HL-60 (cell line): ENCODE measurements around the gene OR5H2.

Experiments used
- DNase-seq, 2 experiments: peaks; one replicate each; pipeline ENCODE4 v3.0.0-alpha.2; 2010 to 2020; ENCODE audit warnings: low read depth in 1 of 2, low spot score in 1 of 2
- H3K27ac ChIP-seq: fragments of 250-450 bp; sonication (Bioruptor Pico); replicated peaks from 2 replicates; pipeline ENCODE4 v1.5.1; 2020; ENCODE audit warnings: mild to moderate bottlenecking, moderate library complexity
- H3K27me3 ChIP-seq: fragments of 250-450 bp; sonication (Bioruptor Pico); 2 replicates; pipeline ENCODE4 v1.5.1; 2021; ENCODE audit warnings: mild to moderate bottlenecking, moderate library complexity; ENCODE audit not compliant: insufficient read depth, poor library complexity, severe bottlenecking
- H3K4me3 ChIP-seq: replicated peaks from 2 replicates; pipeline ENCODE4 v1.5.1; 2011; ENCODE audit warnings: mild to moderate bottlenecking, control low read depth, low read length; ENCODE audit not compliant: insufficient read depth
- GABPA ChIP-seq: IDR thresholded peaks from 2 replicates; pipeline ENCODE4 v1.6.1; 2012; ENCODE audit warnings: low read depth
- POLR2AphosphoS5 ChIP-seq: IDR thresholded peaks from 2 replicates; pipeline ENCODE4 v1.6.1; 2012; ENCODE audit warnings: low read depth
- SPI1 ChIP-seq: IDR thresholded peaks from 2 replicates; pipeline ENCODE4 v1.6.1; 2012; ENCODE audit warnings: low read depth, mild to moderate bottlenecking, borderline replicate concordance
- TF ChIP-seq, protein P1 (sequence below): IDR thresholded peaks from 2 replicates; pipeline ENCODE4 v1.6.1; 2012; ENCODE audit warnings: low read depth; ENCODE audit not compliant: insufficient replicate concordance
- TF ChIP-seq, protein P2 (sequence below): IDR thresholded peaks from one replicate; pipeline ENCODE4 v1.5.1; 2011; ENCODE audit warnings: low read length, control low read depth, inconsistent platforms; ENCODE audit not compliant: insufficient read depth

The OR5H2 gene

DNA sequence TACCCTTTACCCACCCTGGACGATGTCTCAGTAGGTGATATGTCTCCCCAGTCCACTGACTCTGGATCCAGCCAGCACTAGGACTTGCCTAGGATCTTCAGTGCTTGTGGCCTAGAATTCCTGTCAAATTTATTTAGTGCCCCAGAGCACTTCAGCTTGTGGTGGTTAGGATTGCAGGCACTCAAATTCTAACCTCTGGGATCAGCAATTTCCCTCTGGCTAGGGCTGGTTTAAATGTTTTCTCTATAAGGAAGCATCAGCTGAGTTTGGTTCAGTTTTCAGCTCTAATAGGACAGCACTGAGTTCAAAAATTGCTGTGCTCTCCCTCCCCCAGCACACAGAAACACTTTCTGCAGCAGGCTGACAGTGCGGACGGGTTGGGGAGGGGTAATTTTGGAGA, 10.2 kb upstream of the OR5H2 start:
- no peak for DNase-seq
- Histone ChIP-seq H3K27me3 (no peaks in the 10 kb centered on the region), H3K4me3 (no peak overlapping the region), H3K27ac (no peak overlapping the region)
- TF ChIP-seq GABPA (no peak), POLR2AphosphoS5 (no peak)
- TF ChIP-seq, protein P1, sequence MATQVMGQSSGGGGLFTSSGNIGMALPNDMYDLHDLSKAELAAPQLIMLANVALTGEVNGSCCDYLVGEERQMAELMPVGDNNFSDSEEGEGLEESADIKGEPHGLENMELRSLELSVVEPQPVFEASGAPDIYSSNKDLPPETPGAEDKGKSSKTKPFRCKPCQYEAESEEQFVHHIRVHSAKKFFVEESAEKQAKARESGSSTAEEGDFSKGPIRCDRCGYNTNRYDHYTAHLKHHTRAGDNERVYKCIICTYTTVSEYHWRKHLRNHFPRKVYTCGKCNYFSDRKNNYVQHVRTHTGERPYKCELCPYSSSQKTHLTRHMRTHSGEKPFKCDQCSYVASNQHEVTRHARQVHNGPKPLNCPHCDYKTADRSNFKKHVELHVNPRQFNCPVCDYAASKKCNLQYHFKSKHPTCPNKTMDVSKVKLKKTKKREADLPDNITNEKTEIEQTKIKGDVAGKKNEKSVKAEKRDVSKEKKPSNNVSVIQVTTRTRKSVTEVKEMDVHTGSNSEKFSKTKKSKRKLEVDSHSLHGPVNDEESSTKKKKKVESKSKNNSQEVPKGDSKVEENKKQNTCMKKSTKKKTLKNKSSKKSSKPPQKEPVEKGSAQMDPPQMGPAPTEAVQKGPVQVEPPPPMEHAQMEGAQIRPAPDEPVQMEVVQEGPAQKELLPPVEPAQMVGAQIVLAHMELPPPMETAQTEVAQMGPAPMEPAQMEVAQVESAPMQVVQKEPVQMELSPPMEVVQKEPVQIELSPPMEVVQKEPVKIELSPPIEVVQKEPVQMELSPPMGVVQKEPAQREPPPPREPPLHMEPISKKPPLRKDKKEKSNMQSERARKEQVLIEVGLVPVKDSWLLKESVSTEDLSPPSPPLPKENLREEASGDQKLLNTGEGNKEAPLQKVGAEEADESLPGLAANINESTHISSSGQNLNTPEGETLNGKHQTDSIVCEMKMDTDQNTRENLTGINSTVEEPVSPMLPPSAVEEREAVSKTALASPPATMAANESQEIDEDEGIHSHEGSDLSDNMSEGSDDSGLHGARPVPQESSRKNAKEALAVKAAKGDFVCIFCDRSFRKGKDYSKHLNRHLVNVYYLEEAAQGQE: no peak

- DNase-seq: no peak
- Histone ChIP-seq H3K4me3 (no peak overlapping the region), H3K27me3 (no peaks in the 10 kb centered on the region), H3K27ac (no peak overlapping the region)
- no peak for TF ChIP-seq SPI1
- TF ChIP-seq, protein P2, sequence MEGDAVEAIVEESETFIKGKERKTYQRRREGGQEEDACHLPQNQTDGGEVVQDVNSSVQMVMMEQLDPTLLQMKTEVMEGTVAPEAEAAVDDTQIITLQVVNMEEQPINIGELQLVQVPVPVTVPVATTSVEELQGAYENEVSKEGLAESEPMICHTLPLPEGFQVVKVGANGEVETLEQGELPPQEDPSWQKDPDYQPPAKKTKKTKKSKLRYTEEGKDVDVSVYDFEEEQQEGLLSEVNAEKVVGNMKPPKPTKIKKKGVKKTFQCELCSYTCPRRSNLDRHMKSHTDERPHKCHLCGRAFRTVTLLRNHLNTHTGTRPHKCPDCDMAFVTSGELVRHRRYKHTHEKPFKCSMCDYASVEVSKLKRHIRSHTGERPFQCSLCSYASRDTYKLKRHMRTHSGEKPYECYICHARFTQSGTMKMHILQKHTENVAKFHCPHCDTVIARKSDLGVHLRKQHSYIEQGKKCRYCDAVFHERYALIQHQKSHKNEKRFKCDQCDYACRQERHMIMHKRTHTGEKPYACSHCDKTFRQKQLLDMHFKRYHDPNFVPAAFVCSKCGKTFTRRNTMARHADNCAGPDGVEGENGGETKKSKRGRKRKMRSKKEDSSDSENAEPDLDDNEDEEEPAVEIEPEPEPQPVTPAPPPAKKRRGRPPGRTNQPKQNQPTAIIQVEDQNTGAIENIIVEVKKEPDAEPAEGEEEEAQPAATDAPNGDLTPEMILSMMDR: no peak
- no peak for TF ChIP-seq GABPA
Observed at GRCh38 chr3:98274914-98275313, 7.4 kb upstream of the OR5H2 start.

DNA sequence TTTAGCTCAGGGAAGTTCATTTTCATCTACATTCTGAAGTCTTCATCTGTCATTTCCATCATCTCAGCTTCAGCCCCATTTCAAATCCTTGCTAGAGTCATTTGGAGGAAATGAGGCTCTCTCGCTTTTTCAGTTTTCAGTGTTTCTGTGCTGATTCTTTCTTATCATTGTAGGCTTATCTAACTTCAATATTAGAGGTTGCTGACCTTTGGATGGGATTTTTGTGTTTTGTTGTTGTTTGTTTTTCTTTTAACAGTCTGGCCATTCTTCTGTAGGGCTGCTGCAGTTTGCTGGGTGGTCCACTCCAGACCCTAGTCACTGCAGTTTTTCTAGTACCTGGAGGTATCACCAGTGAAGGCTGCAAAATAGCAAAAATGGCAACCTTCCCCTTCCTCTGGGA, 8.6 kb downstream of the OR5H2 start:
- H3K27me3 ChIP-seq: no peaks in the 10 kb centered on the region
- DNase-seq: no peak
- TF ChIP-seq GABPA (no peak), POLR2AphosphoS5 (no peak), SPI1 (no peak)
- TF ChIP-seq, protein P2: no peak
- no peak overlapping the region for H3K27ac ChIP-seq
- no peak overlapping the region for H3K4me3 ChIP-seq

DNA sequence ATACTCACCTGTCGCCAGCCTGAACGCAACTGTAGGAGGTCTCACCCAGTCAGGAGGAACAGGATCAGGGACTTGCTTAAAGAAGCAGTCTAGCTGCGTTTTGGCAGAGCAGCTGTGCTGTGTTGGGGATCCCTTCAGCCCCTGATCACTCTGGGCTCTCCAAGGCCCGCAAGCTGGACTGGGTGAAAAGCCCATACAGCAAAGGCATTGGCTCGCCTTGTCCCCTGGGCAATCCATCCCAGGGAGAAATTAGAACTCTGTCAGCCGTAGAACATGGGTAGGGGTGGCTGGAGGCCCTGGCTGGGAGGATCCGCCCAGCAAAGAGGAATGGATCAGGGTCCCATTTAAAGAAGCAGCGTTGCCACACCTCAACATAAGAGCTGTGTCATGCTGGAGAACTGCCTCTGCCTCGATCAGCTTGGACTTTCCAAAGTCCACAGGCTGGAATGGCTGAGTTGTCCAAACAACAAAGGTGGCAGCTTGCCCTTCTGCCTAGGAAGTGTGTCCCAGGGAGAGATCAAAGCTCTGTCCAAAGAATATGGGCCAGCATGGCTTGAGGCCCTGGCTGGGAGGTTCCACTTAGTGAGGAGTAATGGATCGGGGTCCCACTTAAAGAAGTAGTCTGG, 9.1 kb downstream of the OR5H2 start:
- TF ChIP-seq SPI1 (no peak), POLR2AphosphoS5 (no peak), GABPA (no peak)
- TF ChIP-seq, protein P2: no peak
- TF ChIP-seq, protein P1: no peak

More for the DNA sequence above, 9.1 kb downstream of the OR5H2 start:
- Histone ChIP-seq H3K27ac (no peak overlapping the region), H3K4me3 (no peak overlapping the region), H3K27me3 (no peaks in the 10 kb centered on the region)
- DNase-seq: no peak
